ENCODE data around the gene TMEM191C.
"Not testable (repeated sequence)": the region's sequence is repeated elsewhere in the genome, so short reads cannot be mapped to it uniquely, and the experiment has no call there.

Gene TMEM191C

GRCh38 chr22:21446128-21446826, 20.9 kb upstream of the TMEM191C start:
- DNase-seq = no peak

- no peak for DNase-seq
These were observed 20.1 kb upstream of the TMEM191C start for GRCh38 chr22:21446827-21447690.

GRCh38 chr22:21447694-21448402, 19.3 kb upstream of the TMEM191C start:
- DNase-seq = no peak

- no peak for DNase-seq
These were observed 18.4 kb upstream of the TMEM191C start for GRCh38 chr22:21448627-21449416.

- DNase-seq = no peak
These were observed 17.5 kb upstream of the TMEM191C start for GRCh38 chr22:21449531-21450319.

- DNase-seq = no peak
These were observed 16.8 kb upstream of the TMEM191C start for GRCh38 chr22:21450320-21450831.

GRCh38 chr22:21450858-21451353, 16.3 kb upstream of the TMEM191C start:
- DNase-seq = no peak

GRCh38 chr22:21451545-21452520, 15.4 kb upstream of the TMEM191C start:
- no peak for DNase-seq

GRCh38 chr22:21452666-21453065, 14.5 kb upstream of the TMEM191C start:
- DNase-seq = not testable (repeated sequence)

GRCh38 chr22:21454998-21455333, 12.2 kb upstream of the TMEM191C start:
- not testable (repeated sequence) for DNase-seq

- DNase-seq = no peak
These were observed 11.7 kb upstream of the TMEM191C start for GRCh38 chr22:21455334-21456089.

- DNase-seq = no peak
These were observed 10.0 kb upstream of the TMEM191C start for GRCh38 chr22:21457023-21457787.

- not testable (repeated sequence) for DNase-seq
These were observed 4.5 kb upstream of the TMEM191C start for GRCh38 chr22:21462672-21463071.

GRCh38 chr22:21468194-21469096, 1.3 kb downstream of the TMEM191C start:
- DNase-seq = peak; percentile 94

- DNase-seq = not testable (repeated sequence)
These were observed 2.2 kb downstream of the TMEM191C start for GRCh38 chr22:21469097-21469994.

- DNase-seq = not testable (repeated sequence)
These were observed 5.8 kb downstream of the TMEM191C start for GRCh38 chr22:21472984-21473383.

All from activated naive CD4-positive, alpha-beta T cell treated with Interleukin-2 at 50 U/mL for 16 hours (primary cell).